CD4-positive, alpha-beta T cell (primary cell): ENCODE measurements around the gene WNK1. TPM values are rescaled to one million over a fixed set of nuclear protein-coding genes. Genes with fewer than 3 reads are reported as not detected.

Source experiments
- ATAC-seq: fragments of 200-7000 bp; cut with Tn5 transposase; one replicate; pipeline ENCODE4 v1.10.0; 2022; ENCODE audit warnings: mild to moderate bottlenecking; ENCODE audit not compliant: poor library complexity
- CTCF ChIA-PET: fragments of 350-600 bp; sonication (Branson Sonifier 250); formaldehyde crosslinking; loops from one replicate; lab custom pipeline; 2021; ENCODE audit warnings: antibody characterized with exemption, inconsistent platforms; lab: Charles Lee
- POLR2A ChIA-PET: fragments of 350-600 bp; sonication (Branson Sonifier 250); formaldehyde crosslinking; loops from one replicate; lab custom pipeline; 2021; ENCODE audit warnings: antibody characterized with exemption, inconsistent platforms; lab: Charles Lee
- DNase-seq, 14 experiments: peaks; one replicate each; pipeline ENCODE4 v3.0.0-alpha.2; 2013 to 2020; ENCODE audit warnings: mixed read lengths in 2 of 14
- H3K27ac ChIP-seq, 2 donors: one replicate each; pipeline versions ENCODE4 v1.5.1 to v1.7.0; 2013; ENCODE audit warnings: low read length in 2 of 2, low read depth in 1 of 2, mild to moderate bottlenecking in 1 of 2
- H3K27me3 ChIP-seq, 2 experiments: 1 replicate in 1 of 2; 2 replicates in 1 of 2; pipeline versions ENCODE4 v1.6.1 to v1.7.0; 2013; ENCODE audit warnings: low read length in 2 of 2, control low read depth in 1 of 2, mild to moderate bottlenecking in 1 of 2, moderate library complexity in 1 of 2; ENCODE audit not compliant: insufficient read depth in 2 of 2, control insufficient read depth in 1 of 2
- H3K36me3 ChIP-seq: one replicate; pipeline ENCODE4 v1.6.1; 2013; ENCODE audit warnings: low read length, control low read depth; ENCODE audit not compliant: insufficient read depth
- H3K4me1 ChIP-seq: one replicate; pipeline ENCODE4 v1.6.1; 2013; ENCODE audit warnings: low read length, control low read depth; ENCODE audit not compliant: insufficient read depth
- H3K4me3 ChIP-seq: one replicate; pipeline ENCODE4 v1.5.1; 2013; ENCODE audit warnings: mild to moderate bottlenecking, low read length, moderate library complexity
- H3K9me3 ChIP-seq, 2 experiments: 1 replicate in 1 of 2; 2 replicates in 1 of 2; pipeline versions ENCODE4 v1.6.1 to v1.7.0; 2013; ENCODE audit warnings: low read length in 2 of 2, mild to moderate bottlenecking in 2 of 2, control low read depth in 1 of 2, moderate library complexity in 1 of 2; ENCODE audit not compliant: control insufficient read depth in 1 of 2, insufficient read depth in 1 of 2
- H3K27ac Mint-ChIP-seq: one replicate; pipeline ENCODE4 v1.8.0; 2020; ENCODE audit warnings: mixed read lengths
- H3K27me3 Mint-ChIP-seq: one replicate; pipeline ENCODE4 v1.8.0; 2021; ENCODE audit warnings: mixed read lengths
- H3K36me3 Mint-ChIP-seq: one replicate; pipeline ENCODE4 v1.8.0; 2021; ENCODE audit warnings: low read depth, mixed read lengths
- H3K4me1 Mint-ChIP-seq: one replicate; pipeline ENCODE4 v1.8.0; 2021; ENCODE audit warnings: low read depth, mixed read lengths
- H3K4me3 Mint-ChIP-seq: one replicate; pipeline ENCODE4 v1.8.0; 2020; ENCODE audit warnings: mild to moderate bottlenecking, mixed read lengths
- H3K9me3 Mint-ChIP-seq: one replicate; pipeline ENCODE4 v1.8.0; 2020; ENCODE audit warnings: mixed read lengths
- intact Hi-C, 2 experiments: fragments of 100-400 bp; cut with DNase I in 1 of 2; cut with micrococcal nuclease in 1 of 2; formaldehyde crosslinking; loops; one replicate each; pipeline versions ENCODE4 v1.15.1 to v1.9.0; 2023 to 2025; cut with DNase I, micrococcal nuclease
- total RNA-seq, 174 experiments: library from RNA in 2 of 174; stranded (reverse) in 2 of 174; gene quantifications; one replicate each; pipeline ENCODE4 v1.2.3 and lab custom pipeline; 2021 to 2026
- TF ChIP-seq, protein P1 (sequence below): fragments of 200-600 bp; IDR thresholded peaks from one replicate; pipeline ENCODE4 v1.8.0; 2022; ENCODE audit warnings: antibody characterized with exemption, mild to moderate bottlenecking

WNK1 gene
- total RNA-seq, 2 experiments from 2014 or later: 193 to 198 TPM

DNA sequence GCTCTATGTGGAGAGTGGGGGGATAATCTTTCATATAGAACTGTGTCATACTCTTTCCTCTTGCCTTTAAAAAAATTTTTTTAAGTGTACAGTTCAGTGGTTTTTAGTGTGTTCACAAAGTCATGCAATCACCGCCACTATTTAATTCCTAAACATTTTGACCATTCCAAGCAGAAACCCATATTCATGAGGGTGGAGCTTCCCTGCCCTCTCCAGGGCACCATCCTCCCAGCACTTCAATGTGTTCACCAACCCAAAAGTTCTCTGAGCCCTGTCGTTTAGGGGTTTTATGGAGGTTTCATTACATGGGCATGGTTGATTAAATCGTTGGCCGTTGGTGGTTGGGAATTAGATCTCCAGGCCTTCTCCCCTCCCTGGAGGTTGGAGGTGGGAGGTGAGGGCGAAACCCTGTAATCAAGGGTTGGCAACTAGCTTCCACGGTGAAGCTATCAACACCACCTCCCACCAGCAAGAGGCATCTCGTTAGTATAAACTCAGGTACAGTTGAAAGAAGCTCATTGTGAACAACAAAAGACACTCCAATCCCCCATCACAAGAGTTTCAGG is 42.8 kb upstream of the WNK1 start:
- DNase-seq (no peak), ATAC-seq (no peak)
- H3K27me3 Mint-ChIP-seq: no peaks in the 10 kb centered on the region
- H3K9me3 Mint-ChIP-seq: no peaks in the 10 kb centered on the region
- Histone ChIP-seq H3K36me3 (no peaks in the 10 kb centered on the region), H3K27me3 (no peaks in the 10 kb centered on the region), H3K4me3 (no peak overlapping the region), H3K9me3 (no peaks in the 10 kb centered on the region), H3K27ac (no peak overlapping the region), H3K4me1 (no peaks in the 10 kb centered on the region)
- intact Hi-C loops: no loop called here
- peaks cover 4% of the 10 kb centered on the region for H3K4me1 Mint-ChIP-seq
- H3K27ac Mint-ChIP-seq: no peak overlapping the region
- POLR2A ChIA-PET: interaction anchor here (1.5 kb wide), 1 partner anchor 19 kb away, joined by 4 read pairs; no protein-coding TSS in a partner anchor
- H3K36me3 Mint-ChIP-seq: no peaks in the 10 kb centered on the region
- CTCF ChIA-PET: interaction anchor here (0.6 kb wide), 1 partner anchor 241 kb away, joined by 3 read pairs; no protein-coding TSS in a partner anchor
- H3K4me3 Mint-ChIP-seq: no peak overlapping the region
- TF ChIP-seq, protein P1, sequence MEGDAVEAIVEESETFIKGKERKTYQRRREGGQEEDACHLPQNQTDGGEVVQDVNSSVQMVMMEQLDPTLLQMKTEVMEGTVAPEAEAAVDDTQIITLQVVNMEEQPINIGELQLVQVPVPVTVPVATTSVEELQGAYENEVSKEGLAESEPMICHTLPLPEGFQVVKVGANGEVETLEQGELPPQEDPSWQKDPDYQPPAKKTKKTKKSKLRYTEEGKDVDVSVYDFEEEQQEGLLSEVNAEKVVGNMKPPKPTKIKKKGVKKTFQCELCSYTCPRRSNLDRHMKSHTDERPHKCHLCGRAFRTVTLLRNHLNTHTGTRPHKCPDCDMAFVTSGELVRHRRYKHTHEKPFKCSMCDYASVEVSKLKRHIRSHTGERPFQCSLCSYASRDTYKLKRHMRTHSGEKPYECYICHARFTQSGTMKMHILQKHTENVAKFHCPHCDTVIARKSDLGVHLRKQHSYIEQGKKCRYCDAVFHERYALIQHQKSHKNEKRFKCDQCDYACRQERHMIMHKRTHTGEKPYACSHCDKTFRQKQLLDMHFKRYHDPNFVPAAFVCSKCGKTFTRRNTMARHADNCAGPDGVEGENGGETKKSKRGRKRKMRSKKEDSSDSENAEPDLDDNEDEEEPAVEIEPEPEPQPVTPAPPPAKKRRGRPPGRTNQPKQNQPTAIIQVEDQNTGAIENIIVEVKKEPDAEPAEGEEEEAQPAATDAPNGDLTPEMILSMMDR: no peak

GRCh38 chr12:712172-712863 is 40.1 kb upstream of the WNK1 start:
- H3K27me3 ChIP-seq: no peaks in the 10 kb centered on the region
- DNase-seq (no peak), ATAC-seq (no peak)
- Mint-ChIP-seq H3K4me1 (peaks cover 10% of the 10 kb centered on the region), H3K27me3 (no peaks in the 10 kb centered on the region), H3K36me3 (no peaks in the 10 kb centered on the region), H3K9me3 (no peaks in the 10 kb centered on the region), H3K27ac (no peak overlapping the region), H3K4me3 (no peak overlapping the region)
- H3K9me3 ChIP-seq: no peaks in the 10 kb centered on the region
- no peaks in the 10 kb centered on the region for H3K4me1 ChIP-seq
- intact Hi-C loops: no loop called here
- TF ChIP-seq, protein P1: no peak
- no peaks in the 10 kb centered on the region for H3K36me3 ChIP-seq
- POLR2A ChIA-PET: interaction anchor here (0.6 kb wide), 1 partner anchor 17 kb away, joined by 3 read pairs; no protein-coding TSS in a partner anchor
- no peak overlapping the region for H3K27ac ChIP-seq
- no peak overlapping the region for H3K4me3 ChIP-seq
- CTCF ChIA-PET: no interaction called here

GRCh38 chr12:713281-713875 is 39.0 kb upstream of the WNK1 start:
- no peak for DNase-seq
- no peaks in the 10 kb centered on the region for H3K36me3 ChIP-seq
- Mint-ChIP-seq H3K27me3 (no peaks in the 10 kb centered on the region), H3K27ac (no peak overlapping the region), H3K4me1 (peaks cover 17% of the 10 kb centered on the region), H3K4me3 (no peak overlapping the region), H3K36me3 (no peaks in the 10 kb centered on the region), H3K9me3 (no peaks in the 10 kb centered on the region)
- no peaks in the 10 kb centered on the region for H3K9me3 ChIP-seq
- ATAC-seq: no peak
- TF ChIP-seq, protein P1: no peak
- no peak overlapping the region for H3K27ac ChIP-seq
- intact Hi-C loops: no loop called here
- POLR2A ChIA-PET: no interaction called here
- no peaks in the 10 kb centered on the region for H3K27me3 ChIP-seq
- H3K4me1 ChIP-seq: peaks cover 5% of the 10 kb centered on the region
- CTCF ChIA-PET: interaction anchor here (1.1 kb wide), 1 partner anchor 16 kb away, joined by 3 read pairs; no protein-coding TSS in a partner anchor
- H3K4me3 ChIP-seq: no peak overlapping the region
